KG1 (cell line): ENCODE results near the gene PHF23.

ENCODE experiments used
- DNase-seq: peaks from one replicate; lab custom pipeline; 2025; lab: John Stamatoyannopoulos, UW

PHF23 gene

DNA sequence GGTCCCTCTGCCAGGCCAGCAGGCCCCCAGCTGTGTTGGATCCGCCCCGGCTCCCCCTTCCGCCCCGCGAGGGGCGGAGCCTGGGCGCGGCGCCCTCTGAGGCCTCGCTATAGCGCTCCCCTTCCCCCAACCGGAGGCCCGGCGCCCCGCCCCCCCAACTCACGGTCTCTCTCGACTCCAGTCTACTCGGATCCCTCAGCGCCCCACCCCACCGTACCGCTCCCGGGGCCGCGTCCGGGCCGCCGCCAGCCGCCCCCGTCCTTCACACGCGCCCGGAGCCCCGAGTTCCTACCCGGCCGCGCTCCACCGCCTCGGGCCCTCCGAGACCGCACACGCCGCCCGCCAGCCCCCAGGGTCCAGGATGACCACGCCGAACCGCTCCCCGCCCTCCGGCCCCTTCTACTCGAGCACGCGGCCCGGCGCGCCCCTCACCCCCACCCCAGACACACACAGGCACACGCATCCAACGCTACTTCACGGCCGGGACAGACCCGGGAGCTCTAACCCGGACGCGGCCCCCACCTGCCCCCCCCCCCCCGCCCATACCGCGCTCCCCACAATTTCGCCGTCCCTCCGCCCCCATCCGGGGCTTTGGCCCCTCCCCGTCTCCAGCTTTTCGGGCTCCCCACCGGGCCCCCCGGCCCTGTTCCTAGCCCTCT lies 1.4 kb downstream of the PHF23 start:
- no peak for DNase-seq

DNA sequence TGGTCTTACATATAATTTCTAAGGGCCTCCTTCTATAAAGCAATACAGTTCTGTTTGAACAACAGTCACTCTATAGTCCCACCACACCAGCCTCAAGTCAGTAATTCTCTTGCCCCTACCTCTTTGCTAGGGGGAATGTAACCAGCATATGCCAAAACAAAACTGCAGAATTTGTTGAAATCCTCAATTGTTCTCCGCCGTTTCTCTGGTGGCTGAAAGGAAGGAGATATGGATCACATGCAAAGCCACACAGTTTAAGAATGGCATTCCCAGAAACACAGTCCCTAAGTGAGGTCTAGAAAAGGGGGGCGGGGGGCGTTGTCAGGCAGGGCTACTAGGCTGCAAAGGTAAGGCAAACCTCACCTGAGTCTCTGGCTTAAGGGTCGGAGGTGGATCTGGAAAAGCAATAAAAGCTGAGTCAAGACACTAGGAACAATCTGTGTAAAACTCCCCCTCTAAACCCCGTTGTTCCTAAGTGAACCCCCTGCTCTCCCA lies 1.9 kb downstream of the PHF23 start:
- DNase-seq, result no peak

DNA sequence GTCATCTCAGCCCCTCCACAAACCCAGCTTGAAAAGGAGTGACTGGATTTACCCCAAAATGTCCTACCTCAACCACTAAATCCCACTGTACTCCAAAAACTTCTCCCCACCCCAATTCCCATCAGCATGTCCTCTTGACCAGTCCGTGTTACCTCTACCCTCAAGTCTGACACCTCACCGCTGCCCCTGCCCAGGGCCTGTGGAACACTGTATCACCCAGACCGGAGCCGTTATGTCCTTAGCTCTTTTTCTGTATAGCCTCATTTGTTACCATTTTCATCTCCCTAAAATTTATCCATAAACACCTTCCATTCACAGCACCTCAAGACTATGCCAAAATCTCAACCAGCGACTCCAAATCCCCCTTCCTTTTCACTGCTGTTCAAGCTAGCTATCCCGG lies 2.4 kb downstream of the PHF23 start:
- no peak for DNase-seq

DNA sequence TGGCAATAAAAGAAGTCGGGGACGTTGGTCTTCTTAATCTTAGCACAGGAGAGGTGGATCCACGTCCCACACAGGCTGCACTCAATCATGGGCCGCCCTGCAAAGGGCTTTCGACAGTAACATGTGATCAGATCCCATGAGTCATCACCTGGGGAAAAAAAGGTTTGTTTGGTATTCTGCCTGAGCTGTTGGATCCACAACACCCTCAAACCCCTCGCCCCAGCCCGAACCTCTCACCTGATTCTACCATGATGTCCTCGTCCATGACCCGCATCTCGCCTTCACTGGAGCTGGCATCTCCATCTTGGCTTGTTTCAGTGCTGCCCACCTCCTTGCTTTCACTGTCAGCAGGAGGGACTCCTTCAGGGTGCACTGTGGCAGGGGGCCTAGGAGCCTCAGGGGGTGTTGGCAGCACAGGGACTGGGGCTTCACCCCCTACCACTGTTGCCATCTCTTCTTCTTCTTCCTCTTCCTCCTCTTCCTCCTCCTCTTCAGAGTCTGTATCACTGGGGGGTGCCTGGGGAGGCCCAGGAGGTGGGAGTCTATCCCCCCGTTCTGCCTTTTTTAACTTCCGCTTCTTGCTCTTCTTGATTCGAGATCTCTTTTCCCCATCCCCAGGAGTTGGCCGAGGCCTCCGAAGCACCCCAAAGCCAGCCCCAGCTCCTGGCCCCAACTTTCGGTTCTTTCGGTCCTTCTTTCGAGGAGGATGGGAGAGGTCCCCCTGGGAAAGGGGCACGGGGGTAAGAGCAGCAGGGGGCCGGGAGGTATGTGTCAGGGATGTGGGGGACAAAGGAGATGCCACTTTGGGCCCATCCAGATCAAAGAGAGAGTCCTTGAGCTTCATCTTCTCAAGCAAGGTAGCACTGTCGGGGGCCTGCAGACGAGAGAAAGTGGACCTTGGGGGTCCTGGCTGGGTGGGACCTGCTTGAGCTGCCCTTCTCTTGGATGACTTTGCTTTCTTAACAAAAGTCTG lies 3.3 kb downstream of the PHF23 start:
- DNase-seq, result no peak

DNA sequence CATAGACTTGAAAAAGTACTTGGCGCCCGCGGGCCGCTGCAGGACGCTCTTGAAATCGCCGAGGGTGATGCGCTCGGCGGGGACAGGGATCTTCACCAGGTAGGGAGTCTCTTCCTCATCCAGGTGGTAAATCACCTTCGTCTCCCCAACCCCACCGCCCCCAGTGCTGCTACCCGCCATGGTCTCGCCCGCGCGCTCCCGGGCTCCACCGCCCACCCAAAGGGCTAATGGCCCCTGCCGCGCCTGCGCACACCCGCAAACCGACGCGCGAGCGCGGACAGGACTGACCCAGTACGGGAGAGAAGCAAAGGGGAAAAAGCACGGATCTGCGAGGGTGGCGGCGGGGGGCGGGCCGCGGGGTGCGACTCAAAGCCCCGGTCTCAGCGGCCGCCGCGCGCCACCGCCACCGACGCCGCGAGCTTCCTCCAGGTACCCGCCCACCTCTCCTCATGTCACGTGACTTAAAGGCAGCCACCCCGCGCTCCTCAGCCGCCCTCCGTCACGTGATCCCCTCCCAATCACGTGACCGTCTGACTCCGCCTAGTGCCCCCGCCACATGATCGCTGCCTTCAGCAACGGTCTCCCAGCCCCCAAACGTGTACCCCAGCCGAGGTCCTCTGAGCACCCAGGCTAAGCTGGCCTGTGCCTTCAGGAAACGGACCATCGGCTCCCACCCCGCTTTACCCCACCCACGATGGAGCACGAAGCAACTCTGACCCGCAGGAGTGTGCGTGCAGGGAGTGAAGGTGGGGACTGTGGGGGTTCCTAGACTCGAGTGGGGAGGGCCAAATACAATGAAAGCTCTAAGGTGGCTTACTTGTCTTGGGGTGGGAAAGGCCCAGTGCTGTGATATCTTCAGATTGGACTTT lies 4.9 kb downstream of the PHF23 start, which contains the start of gene DVL2:
DVL2 (minus strand) TSS at position 435 of the 869 bp plus-strand sequence; CDS start at position 180, 255 bp downstream.
- peak; percentile 64 for DNase-seq

DNA sequence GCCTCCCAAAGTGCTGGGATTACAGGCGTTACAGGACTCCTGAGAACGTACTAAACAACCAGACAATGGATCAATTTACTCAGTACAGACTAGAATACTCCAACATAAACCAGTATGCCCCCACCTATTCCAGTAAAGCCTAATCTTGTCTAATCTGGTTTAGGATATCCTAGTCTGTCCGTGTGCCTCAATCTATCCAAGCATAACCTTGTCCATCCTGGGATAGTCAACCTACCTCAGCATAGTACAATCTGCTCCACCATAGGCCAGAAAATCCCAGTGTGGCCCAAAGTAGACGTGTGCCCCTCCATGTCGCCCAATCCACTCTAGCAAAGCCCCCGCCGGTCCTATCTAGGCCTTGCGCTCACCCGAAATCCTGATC lies 5.6 kb downstream of the PHF23 start:
- DNase-seq, result no peak

DNA sequence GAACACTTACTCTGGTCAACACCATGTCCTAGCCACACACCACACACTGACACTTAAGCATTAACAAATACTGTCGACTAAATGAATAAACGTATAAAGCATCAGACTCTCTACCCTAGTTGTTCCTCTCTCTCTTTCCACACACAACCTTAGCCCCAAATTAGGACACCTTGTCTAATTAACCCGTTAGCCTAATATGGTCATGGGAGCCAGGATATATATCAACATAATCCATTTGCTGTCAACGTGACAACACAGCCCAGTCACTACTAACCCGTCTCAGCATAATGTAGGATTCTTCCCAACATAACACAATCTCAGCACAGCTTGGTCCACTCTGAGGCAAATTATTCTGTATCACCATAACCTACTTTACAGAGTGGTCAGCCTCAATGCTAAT lies 7.1 kb downstream of the PHF23 start:
- no peak for DNase-seq

DNA sequence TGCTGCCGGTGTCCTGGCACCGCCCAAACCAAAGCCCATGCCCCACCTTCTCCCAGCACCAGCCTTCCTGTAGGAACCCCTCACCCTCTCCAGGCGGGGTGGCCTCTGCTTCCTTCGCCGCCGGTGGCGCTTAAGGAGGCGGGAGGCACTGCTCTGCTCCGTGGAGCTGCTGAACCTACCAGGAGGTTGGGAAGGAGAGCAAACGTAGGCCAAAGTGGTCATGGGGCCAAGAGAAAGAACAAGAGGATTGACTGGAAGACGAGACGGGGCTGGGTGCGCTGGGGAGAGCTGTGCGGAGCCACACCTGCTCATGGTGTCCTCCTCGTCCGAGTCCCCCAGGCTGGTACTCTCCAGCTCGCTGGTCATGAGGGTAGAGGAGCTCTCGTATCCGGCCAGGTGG lies 9.8 kb downstream of the PHF23 start:
- no peak for DNase-seq

DNA sequence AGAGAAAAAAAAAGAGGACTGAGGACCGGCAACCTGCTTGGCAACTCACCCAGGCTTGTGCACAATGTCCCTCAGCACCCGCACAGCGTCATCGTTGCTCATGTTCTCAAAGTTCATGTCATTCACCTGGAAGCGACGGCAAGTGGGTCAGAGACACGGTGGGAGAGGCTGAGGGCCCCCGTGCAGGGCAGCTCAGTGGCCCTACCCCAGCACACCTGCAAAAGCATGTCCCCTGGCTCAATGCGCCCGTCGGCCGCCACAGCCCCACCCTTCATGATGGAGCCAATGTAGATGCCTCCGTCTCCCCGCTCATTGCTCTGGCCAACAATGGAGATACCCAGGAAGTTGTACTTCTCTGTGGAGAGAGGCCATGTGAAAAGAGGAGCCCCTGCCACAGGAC lies 10.3 kb downstream of the PHF23 start:
- DNase-seq, result no peak

DNA sequence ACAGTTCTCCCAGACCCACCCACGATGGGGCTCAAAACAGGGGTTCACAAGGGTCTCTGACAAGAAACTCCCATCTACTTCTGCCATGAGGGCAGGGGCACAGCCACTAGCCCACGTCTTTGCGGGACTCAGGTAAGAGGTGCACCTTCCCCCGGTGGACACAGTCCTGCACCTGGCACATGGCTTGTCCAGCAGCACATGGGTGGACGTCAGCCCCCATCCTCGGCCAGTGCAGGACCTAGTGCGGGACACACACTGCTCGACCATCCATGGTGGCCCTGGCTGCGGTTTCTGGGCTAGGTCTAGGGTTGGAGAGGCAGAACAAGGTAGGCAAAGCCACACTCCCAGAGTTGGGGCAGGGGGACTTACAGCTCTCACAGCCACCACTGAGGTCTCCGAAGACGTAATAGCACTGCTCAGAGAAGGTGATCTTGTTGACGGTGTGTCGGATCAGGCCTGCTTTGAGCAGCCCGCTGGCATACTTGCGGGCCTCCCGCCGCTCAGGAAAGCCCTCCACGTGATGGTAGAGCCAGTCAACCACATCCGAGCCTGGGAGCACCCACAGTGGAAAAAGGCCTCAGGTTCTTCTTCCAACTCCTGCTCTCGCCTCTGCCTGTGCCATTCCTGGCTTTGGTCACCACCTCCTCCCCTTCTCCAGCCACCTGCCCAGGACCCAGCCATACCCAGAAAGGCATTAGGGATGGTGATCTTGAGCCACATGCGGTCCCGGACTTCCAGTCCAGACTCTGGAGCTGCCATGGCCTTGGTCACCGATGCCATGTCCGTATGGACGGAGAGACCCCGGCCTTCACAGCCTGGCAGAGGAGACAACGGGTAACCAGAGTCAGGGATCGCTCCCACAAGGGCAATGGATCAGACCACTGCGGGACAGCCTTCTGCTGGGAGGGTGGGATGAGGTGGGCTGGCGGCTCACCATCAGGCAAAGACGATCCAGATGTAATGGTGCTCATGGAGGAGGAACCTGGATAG lies 12.2 kb downstream of the PHF23 start:
- DNase-seq, result no peak

DNA sequence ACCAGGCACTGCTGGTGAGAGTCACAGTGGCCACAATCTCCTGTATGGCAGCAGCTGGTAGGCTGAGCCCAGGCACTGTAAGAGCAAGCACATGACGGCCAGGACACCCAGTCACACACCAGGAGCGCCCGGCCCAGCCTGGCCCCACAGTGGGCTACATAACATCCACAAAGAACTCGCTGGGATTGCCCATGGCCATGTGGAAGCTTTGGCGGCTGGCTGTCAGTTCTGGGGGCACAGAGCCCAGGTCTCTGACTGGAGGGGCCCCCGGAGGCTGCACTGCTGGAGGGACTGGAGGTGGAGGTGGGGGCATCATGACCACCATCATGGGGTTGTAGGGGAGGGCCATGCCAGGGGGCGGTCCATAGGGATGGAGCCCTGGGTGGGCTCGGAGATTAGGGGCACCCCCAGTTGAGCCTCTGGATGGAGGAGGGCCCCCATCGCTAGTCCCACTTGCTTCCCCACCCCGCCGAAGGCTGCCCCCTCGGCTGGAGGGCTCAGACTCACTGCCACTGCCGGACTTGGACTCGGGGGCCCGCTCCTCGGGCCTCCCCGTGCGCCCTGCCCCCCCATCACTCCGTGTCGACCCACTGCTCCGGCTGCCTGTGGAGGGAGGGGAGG lies 13.4 kb downstream of the PHF23 start:
- no peak for DNase-seq

DNA sequence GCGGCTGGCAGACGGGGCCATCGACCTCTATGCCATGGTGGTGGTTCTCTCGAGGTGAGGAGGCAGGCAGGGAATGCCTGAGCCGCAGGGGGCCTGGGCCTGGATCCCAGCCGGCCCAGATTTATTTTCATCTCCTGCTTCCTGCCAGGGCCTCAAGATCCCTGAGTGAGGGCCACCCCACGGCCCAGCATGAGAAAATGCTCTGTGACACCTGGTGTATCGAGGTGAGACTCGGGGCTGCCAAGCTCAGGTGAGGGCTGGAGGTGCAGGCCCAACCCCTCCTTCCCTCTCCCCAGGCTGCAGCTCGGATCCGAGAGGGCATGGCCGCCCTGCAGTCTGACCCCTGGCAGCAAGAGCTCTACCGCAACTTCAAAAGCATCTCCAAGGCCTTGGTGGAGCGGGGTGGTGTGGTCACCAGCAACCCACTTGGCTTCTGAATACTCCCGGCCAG lies 14.6 kb downstream of the PHF23 start:
- no peak for DNase-seq

DNA sequence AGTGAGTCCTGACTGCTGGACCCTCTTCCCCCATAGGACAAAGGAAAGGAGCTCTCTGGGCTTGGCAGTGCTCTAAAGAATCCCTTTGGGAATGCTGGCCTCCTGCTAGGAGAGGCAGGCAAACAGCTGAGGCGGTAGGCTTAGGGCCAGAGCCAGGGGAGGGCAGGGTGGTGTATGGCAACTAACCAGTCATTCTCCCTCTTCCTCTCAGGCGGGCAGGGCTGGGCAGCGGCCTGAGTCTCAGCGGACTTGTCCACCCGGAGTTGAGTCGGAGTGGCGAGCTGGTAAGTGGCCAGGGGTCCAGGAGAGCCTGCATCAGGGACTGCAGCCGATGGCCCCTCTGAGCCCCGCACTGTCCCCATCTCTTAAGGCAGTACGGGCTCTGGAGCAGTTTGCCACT lies 15.1 kb downstream of the PHF23 start:
- DNase-seq, result no peak

DNA sequence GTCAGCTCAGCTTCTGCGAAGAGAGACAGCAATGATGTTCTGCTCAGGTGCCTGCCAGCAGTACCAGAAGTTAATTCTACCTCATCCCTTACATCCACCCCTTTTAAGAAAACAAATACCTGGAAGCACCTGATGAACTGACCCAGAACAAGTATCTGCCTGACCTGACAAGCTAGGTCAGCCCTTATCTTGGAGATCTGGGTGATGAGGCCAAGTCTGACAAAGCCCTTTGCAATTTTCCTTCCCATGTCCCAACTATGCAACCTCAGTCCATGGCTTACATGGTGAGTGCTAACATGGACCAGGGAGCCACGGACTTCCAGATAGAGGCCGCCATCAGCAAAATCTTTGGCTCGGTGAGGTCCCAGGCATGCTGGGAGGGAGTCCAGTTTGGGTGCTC lies 15.9 kb downstream of the PHF23 start:
- no peak for DNase-seq

DNA sequence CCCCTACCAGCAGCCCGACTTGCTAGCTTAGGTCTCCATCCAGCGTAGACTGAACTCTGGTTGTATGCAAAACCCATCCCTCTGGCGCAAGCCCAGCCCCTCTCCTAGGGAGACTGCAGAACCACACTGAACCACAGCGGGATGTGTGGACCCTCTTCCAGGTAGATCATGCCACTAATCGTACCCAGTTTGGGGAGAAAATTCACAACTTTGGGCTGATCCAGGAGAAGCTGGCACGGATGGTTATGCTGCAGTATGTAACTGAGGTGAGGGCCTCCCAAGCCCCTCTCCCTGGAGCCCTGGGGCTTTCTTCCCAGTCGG lies 16.3 kb downstream of the PHF23 start:
- DNase-seq, result no peak

DNA sequence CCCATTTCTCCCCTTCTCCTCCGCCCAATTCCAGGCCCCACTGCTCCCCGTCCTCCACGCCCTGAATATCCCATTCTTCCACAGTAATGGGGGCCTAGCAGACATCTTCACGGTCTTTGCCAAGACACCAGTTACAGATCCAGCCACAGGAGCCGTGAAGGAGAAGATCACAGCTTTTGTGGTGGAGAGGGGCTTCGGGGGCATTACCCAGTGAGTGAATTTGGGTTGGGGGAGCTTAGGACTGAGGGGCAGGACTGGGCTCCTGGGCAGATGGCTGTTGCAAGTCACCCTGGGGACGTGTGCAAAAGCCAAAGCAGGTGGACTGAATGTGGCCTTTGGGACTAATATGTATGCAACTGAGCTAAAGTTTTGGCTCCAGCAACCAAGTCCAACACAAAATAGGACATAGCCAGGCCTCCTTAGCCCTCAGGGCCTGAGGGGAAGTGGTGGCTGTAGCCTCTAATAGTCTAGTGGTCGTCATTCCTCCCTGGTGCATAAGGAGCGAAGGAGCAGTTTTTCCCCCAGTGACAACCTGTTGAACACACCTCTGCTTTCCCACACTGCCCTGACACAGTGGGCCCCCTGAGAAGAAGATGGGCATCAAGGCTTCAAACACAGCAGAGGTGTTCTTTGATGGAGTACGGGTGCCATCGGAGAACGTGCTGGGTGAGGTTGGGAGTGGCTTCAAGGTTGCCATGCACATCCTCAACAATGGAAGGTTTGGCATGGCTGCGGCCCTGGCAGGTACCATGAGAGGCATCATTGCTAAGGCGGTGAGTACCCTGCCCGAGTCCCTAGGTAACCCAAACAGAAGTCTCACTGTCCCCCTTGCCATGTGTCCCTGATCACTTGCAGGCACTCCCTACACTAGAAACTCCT lies 16.9 kb downstream of the PHF23 start:
- DNase-seq, result no peak

DNA sequence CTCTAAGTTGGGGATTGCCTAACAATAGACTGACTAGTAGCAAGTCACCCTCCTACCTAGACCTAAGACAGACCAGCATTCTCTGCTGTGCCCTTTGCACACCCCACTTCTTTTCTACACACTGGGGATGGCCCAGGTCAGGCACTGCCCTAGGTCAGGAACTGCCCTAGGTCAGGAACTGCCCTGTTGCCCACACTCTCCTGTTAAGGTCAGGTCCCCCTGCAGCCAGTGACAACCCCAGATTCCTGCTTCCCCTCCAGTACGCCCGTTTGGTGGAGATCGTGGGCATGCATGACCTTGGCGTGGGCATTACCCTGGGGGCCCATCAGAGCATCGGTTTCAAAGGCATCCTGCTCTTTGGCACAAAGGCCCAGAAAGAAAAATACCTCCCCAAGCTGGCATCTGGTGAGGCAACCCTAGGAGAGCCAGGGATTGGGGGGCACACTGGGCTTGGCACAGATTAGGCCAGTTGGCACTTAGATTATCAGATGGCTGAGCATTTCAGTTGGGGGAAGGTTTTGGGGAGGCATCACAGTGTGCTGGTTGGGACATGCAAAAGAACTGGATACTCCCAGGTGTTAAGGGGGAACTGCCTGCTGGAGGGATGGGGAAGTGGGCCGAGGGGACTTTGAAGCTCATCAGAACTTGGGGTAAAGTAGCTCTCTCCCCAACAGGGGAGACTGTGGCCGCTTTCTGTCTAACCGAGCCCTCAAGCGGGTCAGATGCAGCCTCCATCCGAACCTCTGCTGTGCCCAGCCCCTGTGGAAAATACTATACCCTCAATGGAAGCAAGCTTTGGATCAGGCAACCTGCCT lies 17.8 kb downstream of the PHF23 start:
- no peak for DNase-seq

DNA sequence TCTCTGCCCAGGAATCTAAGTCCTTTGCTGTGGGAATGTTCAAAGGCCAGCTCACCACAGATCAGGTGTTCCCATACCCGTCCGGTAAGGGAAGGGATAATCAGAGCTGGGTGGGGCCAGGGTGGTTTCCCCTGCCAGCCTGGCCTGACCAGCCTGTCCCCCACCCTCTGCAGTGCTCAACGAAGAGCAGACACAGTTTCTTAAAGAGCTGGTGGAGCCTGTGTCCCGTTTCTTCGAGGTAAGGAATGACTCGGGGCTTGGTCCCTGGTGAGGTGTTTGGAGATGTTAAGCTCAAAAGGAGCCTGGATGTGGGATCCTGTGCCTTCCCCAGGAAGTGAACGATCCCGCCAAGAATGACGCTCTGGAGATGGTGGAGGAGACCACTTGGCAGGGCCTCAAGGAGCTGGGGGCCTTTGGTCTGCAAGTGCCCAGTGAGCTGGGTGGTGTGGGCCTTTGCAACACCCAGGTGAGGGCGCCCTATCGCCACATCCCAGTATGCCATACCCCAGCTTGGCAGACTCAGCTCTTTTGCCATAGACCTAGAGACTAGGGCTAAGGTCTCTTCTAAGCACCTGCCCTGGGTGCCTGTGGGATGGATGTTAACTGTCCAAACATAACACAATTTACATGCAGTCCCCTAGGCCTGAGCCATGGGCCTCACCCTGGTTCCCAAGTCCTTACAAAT lies 18.5 kb downstream of the PHF23 start:
- DNase-seq, result no peak
